Stimulated activated CD8-positive, alpha-beta memory T cell treated with anti-CD3 and anti-CD28 coated beads, Interleukin-4, amount 100 ng/mL, for 48 hours (primary cell): Measurements from ENCODE around the gene CAPN8.
A peak's percentile ranks its signal among the peaks of the same experiment; 100 is the strongest.
"Not testable (repeated sequence)": the region's sequence is repeated elsewhere in the genome, so short reads cannot be mapped to it uniquely, and the experiment has no call there.

Source experiments
- DNase-seq: peaks from one replicate; pipeline ENCODE4 v3.0.0-alpha.2; 2020

CAPN8 gene

GRCh38 chr1:223520200-223520599 is 145.3 kb downstream of the CAPN8 start:
- DNase-seq = no peak

DNA sequence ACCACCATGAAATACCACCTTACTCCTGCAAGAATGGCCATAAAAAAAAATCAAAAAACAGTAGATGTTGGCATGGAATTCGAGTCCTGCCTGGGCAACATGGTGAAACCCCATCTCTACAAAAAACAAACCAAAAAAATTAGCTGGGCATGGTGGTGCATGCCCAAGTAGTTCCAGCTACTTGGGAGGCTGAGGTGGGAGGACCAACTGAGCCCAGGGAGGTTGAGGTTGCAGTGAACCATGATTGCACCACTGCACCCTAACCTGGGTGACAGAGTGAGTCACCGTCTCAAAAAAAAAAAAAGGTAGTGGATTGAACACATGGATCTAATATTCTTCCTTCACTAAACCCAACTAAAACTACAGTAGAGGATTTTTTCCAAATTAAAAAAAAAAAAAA is 146.4 kb downstream of the CAPN8 start:
- no peak for DNase-seq

DNA sequence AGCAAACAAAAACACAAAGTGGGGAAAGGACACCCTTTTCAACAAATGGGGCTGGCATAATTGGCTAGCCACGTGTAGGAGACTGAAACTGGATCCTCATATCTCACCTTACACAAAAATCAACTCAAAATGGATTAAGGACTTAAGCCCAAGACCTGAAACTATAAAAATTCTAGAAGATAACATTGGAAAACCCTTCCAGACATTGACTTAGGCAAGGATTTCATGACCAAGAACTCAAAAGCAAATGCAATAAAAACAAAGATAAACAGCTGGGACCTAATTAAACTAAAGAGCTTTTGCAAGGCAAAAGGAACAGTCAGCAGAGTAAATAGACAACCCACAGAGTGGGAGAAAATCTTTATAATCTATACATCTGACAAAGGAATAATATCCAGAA is 146.9 kb downstream of the CAPN8 start:
- DNase-seq = not testable (repeated sequence)

DNA sequence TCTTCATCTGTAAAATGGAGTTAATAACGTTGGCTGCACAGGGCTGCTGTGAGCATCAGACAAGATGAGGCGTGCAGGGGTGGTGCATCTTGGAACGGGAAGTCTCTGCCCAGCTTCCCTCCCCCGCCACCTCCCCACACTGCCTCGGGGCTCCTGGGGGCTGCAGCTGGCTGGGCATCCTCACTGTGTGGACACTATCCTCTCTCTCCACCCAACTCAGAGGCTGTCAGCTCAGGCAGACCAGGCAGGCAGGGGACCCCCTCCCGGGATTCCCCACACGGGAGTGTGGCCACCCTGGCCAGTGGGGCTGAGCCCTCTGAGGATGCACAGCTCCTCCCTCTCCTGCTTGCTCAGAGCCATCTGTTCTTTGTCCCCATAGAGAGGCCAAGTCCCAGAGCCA is 149.6 kb downstream of the CAPN8 start:
- DNase-seq = peak; percentile 28

DNA sequence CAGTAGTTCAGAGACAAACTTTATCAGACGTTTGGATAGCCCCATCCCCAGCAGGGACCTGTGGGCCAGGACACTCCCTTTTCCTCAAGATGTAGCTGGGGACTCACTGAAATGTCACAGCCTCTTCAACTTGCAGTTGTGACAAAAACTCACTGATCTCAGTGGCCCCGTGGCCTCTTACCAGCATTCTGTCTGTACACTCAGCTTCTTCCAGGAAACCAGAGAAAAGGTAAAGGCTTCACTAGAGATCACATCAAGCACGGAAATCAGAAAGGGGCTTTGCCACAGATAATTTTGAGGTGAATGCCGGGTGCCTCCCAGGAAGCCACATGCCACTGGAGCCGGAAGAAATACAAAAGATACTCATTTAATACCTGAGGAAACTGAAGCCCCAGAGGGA is 150.1 kb downstream of the CAPN8 start:
- DNase-seq = peak; percentile 52

- no peak for DNase-seq
Observed at GRCh38 chr1:223514644-223515043, 150.9 kb downstream of the CAPN8 start.

GRCh38 chr1:223513309-223513708 is 152.2 kb downstream of the CAPN8 start:
- DNase-seq = no peak

GRCh38 chr1:223512057-223512456 is 153.4 kb downstream of the CAPN8 start:
- DNase-seq = no peak

GRCh38 chr1:223508796-223509195 is 156.7 kb downstream of the CAPN8 start:
- DNase-seq = no peak

GRCh38 chr1:223504741-223505140 is 160.8 kb downstream of the CAPN8 start:
- no peak for DNase-seq

DNA sequence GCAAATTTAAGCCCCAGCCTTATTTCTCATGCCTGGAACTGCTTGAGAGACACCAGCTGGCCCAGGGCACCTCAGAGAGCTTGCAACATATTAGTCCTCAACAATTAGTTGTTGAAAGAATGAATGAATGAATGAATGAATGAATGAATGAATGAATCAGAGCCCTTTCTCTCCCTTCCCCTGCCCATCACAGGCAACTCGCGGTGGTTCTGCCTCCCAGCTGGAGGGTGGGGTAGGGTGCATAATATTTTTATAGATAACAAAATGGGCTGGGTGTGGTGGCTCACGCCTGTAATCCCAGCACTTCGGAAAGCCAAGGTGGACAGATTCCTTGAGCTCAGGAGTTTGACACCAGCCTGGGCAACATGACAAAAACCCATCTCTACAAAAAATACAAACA is 162.2 kb downstream of the CAPN8 start:
- DNase-seq = no peak

GRCh38 chr1:223500560-223501425 is 164.7 kb downstream of the CAPN8 start:
- DNase-seq = peak; percentile 61

- no peak for DNase-seq
Observed at GRCh38 chr1:223496883-223497282, 168.6 kb downstream of the CAPN8 start.

DNA sequence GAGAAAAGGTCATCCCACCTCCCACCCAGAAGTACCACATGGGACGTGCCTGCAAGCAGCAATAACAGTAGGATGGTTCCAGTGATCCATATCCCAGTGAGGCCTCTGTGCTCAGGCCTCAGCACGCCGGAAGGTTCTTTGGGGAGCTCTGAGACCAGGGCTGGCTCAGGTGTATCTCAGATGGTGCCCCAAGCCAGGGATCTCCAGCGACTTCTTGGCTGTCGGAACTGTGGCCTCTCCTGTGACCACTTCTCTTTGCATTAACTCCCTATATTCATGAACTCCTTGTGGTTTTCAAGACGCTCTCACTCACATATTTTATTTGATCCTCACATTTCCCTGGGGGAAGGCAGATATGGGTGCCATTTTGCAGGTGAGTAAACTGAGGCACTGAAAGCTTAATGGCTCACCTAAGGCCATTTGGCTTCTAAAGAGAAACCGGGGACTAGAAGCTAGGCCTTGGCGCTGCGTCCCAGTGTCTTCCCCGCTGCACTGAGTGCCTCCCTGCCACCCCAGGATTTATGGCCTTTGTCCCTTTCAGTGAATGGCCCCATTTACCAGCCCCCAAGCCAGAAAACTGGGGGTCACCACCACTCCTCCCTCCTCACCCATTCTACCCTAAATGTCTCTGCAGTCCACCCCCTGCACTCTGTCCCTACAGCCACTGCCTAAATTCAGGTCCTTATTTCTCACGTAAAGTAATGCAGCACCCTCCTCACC is 170.4 kb downstream of the CAPN8 start:
- DNase-seq = no peak

GRCh38 chr1:223492044-223492443 is 173.5 kb downstream of the CAPN8 start:
- DNase-seq = no peak
